Midbrain (tissue), 1 donor: ENCODE measurements around the gene ALG14.
"Not testable (repeated sequence)": the region's sequence is repeated elsewhere in the genome, so short reads cannot be mapped to it uniquely, and the experiment has no call there.

Source experiments
- DNase-seq: peaks from one replicate; lab custom pipeline; 2025; lab: John Stamatoyannopoulos, UW

Gene ALG14

DNA sequence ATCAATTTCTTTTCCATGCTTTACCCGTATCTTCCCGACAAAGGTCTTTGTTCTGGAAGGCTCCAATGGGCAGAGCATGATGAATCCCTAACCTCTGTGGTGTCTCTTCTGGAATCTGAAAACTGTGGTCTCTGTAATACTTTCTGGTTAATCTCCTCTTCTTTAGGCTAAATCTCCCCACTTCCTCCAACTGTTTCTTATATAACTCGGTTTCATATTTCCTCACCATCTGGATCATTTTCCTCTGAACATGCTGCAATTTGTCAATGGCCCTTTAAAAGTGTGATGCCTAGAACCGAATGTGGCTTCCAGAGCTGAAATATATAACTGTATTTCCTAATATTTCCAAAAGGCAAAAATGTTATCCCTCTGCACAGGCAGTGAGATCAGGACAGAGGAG is 66.1 kb downstream of the ALG14 start:
- no peak for DNase-seq

DNA sequence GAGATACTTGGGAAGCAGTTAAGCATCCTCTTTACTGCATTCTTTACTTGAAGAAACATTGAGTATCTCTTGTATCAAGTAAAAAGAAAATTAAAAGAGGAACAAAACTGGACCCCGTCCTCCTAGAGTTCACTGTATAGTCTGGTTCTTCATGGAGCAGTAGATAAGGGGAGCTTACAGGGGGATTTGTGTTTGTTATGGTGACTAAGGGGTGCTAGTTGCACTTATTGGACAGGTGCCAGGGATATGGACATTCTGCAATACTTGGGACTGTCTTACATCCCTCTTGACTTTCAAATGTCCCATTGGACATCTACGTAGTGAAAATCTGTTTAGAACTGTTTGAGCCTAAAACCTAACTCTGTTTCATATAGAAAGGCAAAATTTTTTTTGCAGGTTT is 67.2 kb downstream of the ALG14 start:
- DNase-seq = no peak

DNA sequence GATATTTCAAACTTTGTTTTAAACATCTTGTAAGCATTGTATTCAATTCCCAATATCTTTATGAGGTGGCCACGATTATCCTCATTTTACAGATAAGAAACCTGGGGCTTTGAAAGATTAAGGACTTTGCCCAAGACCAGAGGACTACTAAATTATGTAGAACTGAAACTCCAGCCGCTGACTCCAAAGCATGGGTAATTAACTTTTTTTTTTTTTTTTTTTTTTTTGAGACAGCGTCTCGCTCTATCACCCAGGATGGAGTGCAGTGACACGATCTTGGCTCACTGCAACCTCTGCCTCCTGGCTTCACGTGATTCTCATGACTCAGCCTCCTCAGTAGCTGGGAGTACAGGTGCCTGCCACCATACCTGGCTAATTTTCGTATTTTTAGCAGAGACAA is 68.7 kb downstream of the ALG14 start:
- no peak for DNase-seq

DNA sequence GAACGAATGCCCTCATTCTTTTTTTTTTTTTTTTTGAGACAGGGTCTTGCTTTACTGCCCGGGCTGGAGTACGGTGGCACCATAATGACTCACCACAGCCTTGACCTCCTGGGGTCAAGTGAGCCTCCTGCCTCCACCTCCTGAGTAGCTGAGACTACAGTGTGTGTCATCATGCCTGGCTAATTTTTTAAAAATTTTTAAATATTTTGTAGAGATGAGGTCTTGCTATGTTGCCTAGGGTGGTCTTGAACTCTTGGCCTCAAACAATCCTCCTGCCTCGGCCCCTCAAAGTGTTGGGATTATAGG is 69.4 kb downstream of the ALG14 start:
- no peak for DNase-seq

DNA sequence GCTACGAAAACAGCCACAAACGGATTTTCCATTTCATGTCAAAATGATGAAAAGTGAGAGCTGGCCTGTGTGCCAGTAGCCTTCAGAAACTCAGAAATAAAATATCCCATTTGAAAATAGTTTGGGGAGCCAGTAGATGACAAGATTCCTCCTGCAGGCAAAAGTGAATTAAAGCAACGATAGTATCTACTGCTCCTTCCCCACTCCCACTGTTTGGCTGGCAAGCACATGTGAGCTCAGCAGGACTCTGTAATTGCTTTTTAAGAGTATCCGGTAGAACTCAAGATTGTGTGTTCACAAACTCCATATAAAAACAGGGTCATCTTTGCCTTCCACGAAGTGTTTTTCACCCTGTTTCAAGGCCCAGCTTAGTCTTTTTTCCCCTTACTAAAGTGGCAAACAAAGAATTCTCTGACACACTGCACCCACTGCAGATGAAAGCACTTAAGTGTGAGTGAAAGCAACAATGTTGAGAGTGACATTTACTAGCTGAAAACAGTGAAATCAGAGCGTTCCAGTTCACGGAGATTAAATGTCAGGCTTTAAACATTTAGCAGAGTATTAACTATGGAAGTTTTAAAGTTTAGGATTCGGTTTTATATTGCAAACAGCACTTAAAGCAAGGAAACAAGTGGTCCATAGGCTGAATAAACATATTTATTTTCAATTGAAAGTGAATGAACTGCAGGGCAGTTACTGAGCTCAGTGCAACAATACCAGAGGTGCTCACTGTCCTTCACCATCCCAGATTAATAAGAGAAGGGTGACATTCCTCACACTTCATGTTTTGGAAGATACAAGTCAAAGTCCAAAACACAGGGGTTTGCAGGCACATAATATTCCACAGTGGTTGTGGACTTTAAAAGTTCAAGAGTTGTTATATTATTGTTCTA is 70.0 kb downstream of the ALG14 start:
- DNase-seq = no peak

- DNase-seq = no peak
Observed at GRCh38 chr1:95002164-95002539, 70.6 kb downstream of the ALG14 start.

GRCh38 chr1:94999456-95000131 is 73.2 kb downstream of the ALG14 start:
- DNase-seq = no peak

GRCh38 chr1:94998748-94999147 is 74.0 kb downstream of the ALG14 start:
- DNase-seq = no peak

DNA sequence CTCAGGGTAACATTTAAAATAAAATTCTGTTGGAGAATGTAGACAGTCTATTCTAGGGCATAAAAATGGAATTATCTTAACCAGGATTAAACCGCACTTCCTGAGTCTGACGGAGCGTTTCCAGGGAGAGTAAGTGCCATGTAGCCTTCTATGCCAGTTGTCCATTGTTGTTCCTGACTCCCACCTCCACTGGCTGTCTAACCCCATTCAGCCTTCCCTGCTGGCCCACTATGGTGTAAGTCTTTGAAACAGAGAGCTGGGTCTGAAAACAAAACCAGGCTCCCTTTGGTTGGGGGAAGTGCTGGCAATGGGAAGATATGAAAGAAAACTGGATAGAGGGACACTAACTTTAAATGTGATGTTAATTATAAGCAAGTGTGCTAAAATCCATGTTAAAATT is 74.6 kb downstream of the ALG14 start:
- DNase-seq = no peak

DNA sequence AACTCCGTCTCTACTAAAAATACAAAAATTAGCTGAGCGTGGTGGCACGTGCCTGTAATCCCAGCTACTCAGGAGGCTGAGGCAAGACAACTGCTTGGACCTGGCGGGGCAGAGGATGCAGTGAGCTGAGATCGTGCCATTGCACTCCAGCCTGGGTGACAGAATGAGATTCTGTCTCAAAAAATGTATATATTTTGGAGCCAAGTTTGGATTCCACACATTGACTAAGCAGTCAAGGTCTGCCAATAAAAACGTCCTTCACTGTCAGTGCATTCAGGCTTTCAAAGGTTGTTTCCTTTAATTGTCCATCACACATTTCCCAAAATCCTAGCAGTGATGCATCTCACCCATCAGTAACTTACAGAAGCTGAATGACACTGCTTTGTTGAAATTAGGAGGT is 77.2 kb downstream of the ALG14 start:
- DNase-seq = not testable (repeated sequence)

DNA sequence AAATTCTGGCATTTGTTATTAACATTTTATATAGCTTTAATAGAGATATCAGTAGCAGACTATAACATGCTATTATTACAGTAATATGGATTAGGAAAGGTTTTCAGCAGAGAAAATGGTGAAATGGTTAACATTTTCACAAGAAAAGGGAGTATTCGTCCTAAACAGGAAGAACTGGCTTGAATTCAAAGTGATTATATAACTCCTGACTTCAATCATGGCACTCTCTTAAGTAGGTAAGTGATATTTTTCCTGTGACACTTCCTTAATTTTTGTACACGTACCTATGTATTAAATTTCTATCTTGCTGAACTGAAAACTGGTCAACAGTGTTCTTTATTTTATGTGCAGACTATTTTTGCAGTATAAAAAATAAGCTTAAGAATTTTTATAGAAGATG is 77.9 kb downstream of the ALG14 start:
- DNase-seq = no peak

DNA sequence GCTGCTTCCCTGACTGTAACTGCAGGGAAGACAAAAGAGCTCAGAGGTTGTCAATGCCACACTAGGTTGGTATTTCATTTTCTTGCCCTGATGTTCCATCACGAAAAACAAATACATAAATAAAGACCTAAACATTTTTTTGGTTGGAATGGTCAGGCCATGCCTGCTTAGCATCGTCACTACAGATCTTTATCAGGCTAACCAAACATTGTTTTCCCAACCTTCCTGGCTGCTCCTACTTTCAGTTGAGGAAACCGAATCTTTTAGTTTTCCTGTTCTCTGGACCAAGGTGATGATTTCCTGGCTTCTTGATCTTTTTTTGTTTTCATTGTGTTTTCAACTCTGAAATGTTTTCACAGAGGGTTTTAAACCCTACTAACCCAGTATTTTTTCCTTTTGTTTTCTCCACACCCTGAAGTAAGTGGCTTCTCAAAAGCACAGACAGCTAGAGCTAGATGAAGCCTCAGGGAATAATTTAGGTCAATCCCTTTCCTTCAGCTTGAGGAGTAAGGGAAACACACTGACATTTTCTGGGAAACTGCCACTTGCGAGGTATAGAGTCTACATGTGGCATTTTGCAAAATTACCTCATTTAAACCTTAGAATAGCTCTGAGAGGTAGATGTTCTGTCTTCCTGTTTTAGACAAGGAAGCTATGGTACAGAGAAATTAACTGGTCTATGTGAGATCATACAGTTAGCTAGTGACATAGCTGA is 78.7 kb downstream of the ALG14 start:
- DNase-seq = no peak

- DNase-seq = no peak
Observed at GRCh38 chr1:94992863-94993563, 79.7 kb downstream of the ALG14 start.

DNA sequence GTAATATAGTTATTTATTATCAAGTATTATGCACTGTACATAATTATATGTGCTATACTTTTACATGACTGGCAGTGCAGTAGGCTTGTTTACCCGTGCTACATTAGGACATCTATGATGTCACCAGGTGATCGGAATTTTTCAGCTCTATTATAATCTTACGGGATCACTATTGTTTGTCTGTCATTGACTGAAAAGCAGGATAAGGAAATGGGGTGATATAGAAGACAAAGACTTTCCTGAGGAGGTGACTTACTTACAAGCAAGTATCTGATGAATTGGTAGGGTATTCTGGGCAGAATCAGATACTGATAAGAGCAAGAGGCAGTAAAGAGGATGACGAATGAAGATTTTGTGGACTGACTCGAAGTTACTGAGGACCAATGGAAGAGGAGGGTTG is 80.6 kb downstream of the ALG14 start:
- DNase-seq = no peak

GRCh38 chr1:94989911-94990473 is 82.8 kb downstream of the ALG14 start:
- no peak for DNase-seq

GRCh38 chr1:94989398-94989797 is 83.4 kb downstream of the ALG14 start:
- no peak for DNase-seq

DNA sequence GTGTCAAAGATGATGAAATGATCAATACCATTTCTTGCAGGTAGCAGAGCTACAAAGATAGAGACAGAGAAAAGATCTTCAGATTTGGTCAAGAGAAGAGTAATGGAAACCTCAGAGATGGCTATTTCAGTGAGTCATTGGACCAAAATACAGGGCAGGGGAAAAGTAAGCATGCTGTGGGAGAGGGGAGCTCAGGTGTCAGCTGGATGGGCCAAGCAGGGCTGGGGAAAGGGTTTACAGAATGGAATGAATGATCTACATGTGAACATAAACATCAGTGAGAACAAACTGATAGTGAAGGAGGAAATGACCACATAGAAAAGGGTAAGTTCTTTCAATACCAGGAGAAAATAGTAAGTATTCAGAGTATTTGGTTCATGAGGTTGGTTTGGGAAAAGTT is 84.4 kb downstream of the ALG14 start:
- no peak for DNase-seq

DNA sequence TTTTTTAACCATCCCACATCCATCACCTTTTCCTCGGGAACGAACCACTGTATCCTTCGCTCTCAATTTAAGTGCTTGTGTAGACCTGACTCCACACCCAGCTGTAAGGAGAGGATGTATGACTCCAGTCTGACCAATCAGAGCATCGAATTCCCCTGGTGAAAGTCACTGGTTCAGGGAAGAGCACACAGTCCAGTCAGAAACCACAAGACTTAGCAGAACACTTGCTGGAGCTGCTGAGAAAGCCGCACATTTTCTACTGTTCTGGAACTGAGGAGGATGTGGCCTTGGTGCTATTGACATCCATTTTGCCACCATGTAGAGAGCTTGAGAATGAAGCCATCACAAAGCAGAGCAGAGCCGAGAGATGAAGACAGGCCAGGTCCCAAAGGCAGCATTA is 86.0 kb downstream of the ALG14 start:
- DNase-seq = no peak

DNA sequence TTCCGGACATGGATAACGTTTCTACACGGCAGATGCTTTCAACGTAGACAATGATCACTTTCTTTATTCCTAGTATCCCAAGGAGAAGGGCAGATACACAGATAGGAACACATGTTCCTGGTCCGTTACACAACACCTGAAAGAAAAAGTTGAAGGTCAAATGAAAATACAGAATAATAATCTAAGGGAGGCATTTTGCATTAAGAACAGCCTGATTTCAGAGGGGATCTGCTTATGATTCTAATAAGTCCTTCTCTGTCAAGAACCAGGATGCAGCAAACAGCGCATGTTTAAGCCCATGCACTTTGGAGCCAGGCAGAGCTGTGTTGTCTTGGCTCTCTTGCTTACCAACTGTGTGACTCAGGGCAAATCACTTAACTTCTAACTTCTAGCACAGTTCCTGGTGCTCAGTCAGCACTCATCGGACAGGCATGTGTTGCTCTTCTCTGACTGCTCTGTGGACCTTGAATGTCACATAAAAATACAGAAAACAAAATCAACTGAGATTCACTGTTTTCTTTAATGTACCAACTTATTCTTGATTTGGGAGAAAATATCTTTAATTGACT is 89.5 kb downstream of the ALG14 start:
- DNase-seq = no peak

DNA sequence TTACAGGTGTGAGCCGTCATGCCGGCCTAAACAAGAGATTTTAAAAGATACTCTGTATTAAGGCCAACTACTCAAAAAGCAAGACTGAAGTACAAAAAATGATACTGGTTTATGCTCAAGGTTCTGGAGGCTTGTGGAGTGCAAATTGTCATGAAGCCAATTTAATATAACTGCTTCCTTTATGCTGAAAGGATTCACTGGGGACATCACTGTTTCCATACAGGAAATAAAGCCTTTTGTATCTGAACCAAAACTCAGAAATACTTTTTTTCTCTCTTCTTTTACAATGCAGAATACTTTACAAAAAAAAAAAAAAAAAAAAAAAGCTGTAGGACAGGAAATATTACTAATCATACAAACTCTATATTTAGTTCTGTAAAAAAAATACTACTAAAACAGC is 90.4 kb downstream of the ALG14 start:
- no peak for DNase-seq

DNA sequence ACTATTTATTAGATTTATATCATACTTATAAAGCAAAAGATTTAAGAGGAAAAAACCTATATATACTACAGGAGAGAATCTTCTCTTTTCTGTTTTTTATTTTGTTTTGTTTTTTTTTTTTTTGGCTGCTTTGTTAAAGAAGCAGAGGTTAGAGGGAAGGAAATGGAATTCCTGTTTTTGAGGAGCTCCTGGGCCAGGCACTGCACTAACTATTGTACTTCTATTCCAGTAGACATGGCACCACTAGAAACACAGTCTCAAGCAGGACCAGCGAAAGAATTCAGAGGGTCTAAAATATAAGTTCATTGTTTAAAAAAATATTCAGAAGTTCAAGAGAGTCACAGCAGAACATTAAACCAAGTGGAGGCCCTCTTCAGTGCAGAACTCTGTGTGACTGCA is 91.2 kb downstream of the ALG14 start:
- no peak for DNase-seq
